H9 (cell line): ENCODE measurements around the gene YAP1. TPM values are rescaled to one million over a fixed set of nuclear protein-coding genes. Genes with fewer than 3 reads are reported as not detected.

Experiments
- DNase-seq: peaks from one replicate; pipeline ENCODE4 v3.0.0-alpha.2; 2017
- H2AFZ ChIP-seq: one replicate; pipeline ENCODE4 v1.6.1; 2013; ENCODE audit warnings: mild to moderate bottlenecking, low read length, control low read depth, moderate library complexity
- H2AK5ac ChIP-seq: 2 replicates; pipeline ENCODE4 v1.6.1; 2013; ENCODE audit warnings: low read length, control low read depth, mixed read lengths; ENCODE audit not compliant: insufficient read length
- H2BK120ac ChIP-seq: one replicate; pipeline ENCODE4 v1.6.1; 2013; ENCODE audit warnings: low read depth, mild to moderate bottlenecking, low read length, control low read depth, inconsistent platforms; ENCODE audit not compliant: poor library complexity, severe bottlenecking
- H2BK12ac ChIP-seq: 2 replicates; pipeline ENCODE4 v1.6.1; 2013; ENCODE audit warnings: low read length, control low read depth, mixed read lengths, low read depth; ENCODE audit not compliant: insufficient read length
- H2BK15ac ChIP-seq: 2 replicates; pipeline ENCODE4 v1.6.1; 2013; ENCODE audit warnings: low read depth, low read length, control low read depth
- H2BK20ac ChIP-seq: one replicate; pipeline ENCODE4 v1.6.1; 2013; ENCODE audit warnings: low read depth, mild to moderate bottlenecking, low read length, control low read depth, inconsistent platforms; ENCODE audit not compliant: poor library complexity, severe bottlenecking
- H2BK5ac ChIP-seq: 2 replicates; pipeline ENCODE4 v1.6.1; 2013; ENCODE audit warnings: low read length, control low read depth, mixed read lengths; ENCODE audit not compliant: insufficient read length
- H3K14ac ChIP-seq: 2 replicates; pipeline ENCODE4 v1.6.1; 2013; ENCODE audit warnings: low read length, control low read depth; ENCODE audit not compliant: insufficient read depth
- H3K18ac ChIP-seq: 2 replicates; pipeline ENCODE4 v1.6.1; 2013; ENCODE audit warnings: low read depth, mild to moderate bottlenecking, mixed read lengths, low read length, control low read depth; ENCODE audit not compliant: insufficient read length
- H3K23ac ChIP-seq: 2 replicates; pipeline ENCODE4 v1.6.1; 2013; ENCODE audit warnings: low read length, control low read depth, mixed read lengths, low read depth; ENCODE audit not compliant: insufficient read length
- H3K23me2 ChIP-seq: 2 replicates; pipeline ENCODE4 v1.6.1; 2013; ENCODE audit warnings: low read depth, mild to moderate bottlenecking, mixed read lengths, low read length, control low read depth; ENCODE audit not compliant: insufficient read length, poor library complexity, severe bottlenecking
- H3K27ac ChIP-seq: 2 replicates; pipeline ENCODE4 v1.5.1; 2013; ENCODE audit warnings: low read length, control low read depth, mixed read lengths, low read depth; ENCODE audit not compliant: insufficient read length
- H3K27me3 ChIP-seq: 2 replicates; pipeline ENCODE4 v1.6.1; 2013; ENCODE audit warnings: low read length, control low read depth, inconsistent platforms; ENCODE audit not compliant: insufficient read depth
- H3K4ac ChIP-seq: 2 replicates; pipeline ENCODE4 v1.6.1; 2013; ENCODE audit warnings: low read depth, mild to moderate bottlenecking, control low read depth, inconsistent platforms, low read length, moderate library complexity
- H3K4me1 ChIP-seq: 2 replicates; pipeline ENCODE4 v1.6.1; 2013; ENCODE audit warnings: low read length, control low read depth, inconsistent platforms; ENCODE audit not compliant: insufficient read depth
- H3K4me2 ChIP-seq: 2 replicates; pipeline ENCODE4 v1.6.1; 2013; ENCODE audit warnings: low read length, control low read depth, mixed read lengths; ENCODE audit not compliant: insufficient read length, insufficient read depth
- H3K56ac ChIP-seq: 2 replicates; pipeline ENCODE4 v1.6.1; 2013; ENCODE audit warnings: low read depth, mild to moderate bottlenecking, mixed read lengths, low read length, control low read depth; ENCODE audit not compliant: insufficient read length
- H3K79me1 ChIP-seq: 2 replicates; pipeline ENCODE4 v1.6.1; 2013; ENCODE audit warnings: low read depth, mild to moderate bottlenecking, moderate library complexity, low read length, control low read depth, inconsistent platforms; ENCODE audit not compliant: insufficient read depth, poor library complexity, severe bottlenecking
- H3K79me2 ChIP-seq: 2 replicates; pipeline ENCODE4 v1.6.1; 2013; ENCODE audit warnings: low read length, control low read depth, inconsistent platforms; ENCODE audit not compliant: insufficient read depth
- H3K9ac ChIP-seq: 2 replicates; pipeline ENCODE4 v1.6.1; 2013; ENCODE audit warnings: low read length, control low read depth, mixed read lengths; ENCODE audit not compliant: insufficient read length; ENCODE audit errors: extremely low read depth
- H3K9me3 ChIP-seq: one replicate; pipeline ENCODE4 v1.6.1; 2013; ENCODE audit warnings: low read depth, low read length, inconsistent platforms; ENCODE audit not compliant: control insufficient read depth
- H3T11ph ChIP-seq: one replicate; pipeline ENCODE4 v1.6.1; 2013; ENCODE audit warnings: mild to moderate bottlenecking, low read length, control low read depth, inconsistent platforms
- H4K20me1 ChIP-seq: one replicate; pipeline ENCODE4 v1.6.1; 2013; ENCODE audit not compliant: control insufficient read depth, insufficient read length, insufficient read depth
- H4K5ac ChIP-seq: 2 replicates; pipeline ENCODE4 v1.6.1; 2013; ENCODE audit warnings: low read depth, mild to moderate bottlenecking, mixed read lengths, low read length, control low read depth; ENCODE audit not compliant: insufficient read length
- H4K8ac ChIP-seq: replicated peaks from 2 replicates; pipeline ENCODE4 v1.6.1; 2013; ENCODE audit warnings: low read length, control low read depth, mixed read lengths, low read depth; ENCODE audit not compliant: insufficient read length
- H4K91ac ChIP-seq: 2 replicates; pipeline ENCODE4 v1.6.1; 2013; ENCODE audit warnings: low read depth, mild to moderate bottlenecking, moderate library complexity, mixed read lengths, low read length, control low read depth; ENCODE audit not compliant: insufficient read length
- H3K27ac Mint-ChIP-seq, 3 experiments: 2 replicates in 2 of 3; 3 replicates in 1 of 3; pipeline ENCODE4 v1.8.0; 2020 to 2021; ENCODE audit warnings: mixed read lengths in 3 of 3, mild to moderate bottlenecking in 1 of 3, moderate library complexity in 1 of 3
- H3K27me3 Mint-ChIP-seq: 2 replicates; pipeline ENCODE4 v1.8.0; 2021; ENCODE audit warnings: low read depth, mild to moderate bottlenecking, moderate library complexity, mixed read lengths
- H3K36me3 Mint-ChIP-seq, 3 experiments: 2 replicates in 2 of 3; 3 replicates in 1 of 3; pipeline ENCODE4 v1.8.0; 2020 to 2021; ENCODE audit warnings: low read depth in 3 of 3, mixed read lengths in 3 of 3; ENCODE audit not compliant: insufficient read depth in 1 of 3
- H3K4me1 Mint-ChIP-seq, 2 experiments: 2 replicates each; pipeline ENCODE4 v1.8.0; 2020; ENCODE audit warnings: mixed read lengths in 2 of 2
- H3K4me3 Mint-ChIP-seq, 2 experiments: 2 replicates in 1 of 2; 3 replicates in 1 of 2; pipeline ENCODE4 v1.8.0; 2020 to 2021; ENCODE audit warnings: mild to moderate bottlenecking in 2 of 2, mixed read lengths in 2 of 2, moderate library complexity in 1 of 2
- H3K9me3 Mint-ChIP-seq, 2 experiments: 2 replicates in 1 of 2; 3 replicates in 1 of 2; pipeline ENCODE4 v1.8.0; 2020; ENCODE audit warnings: mild to moderate bottlenecking in 2 of 2, mixed read lengths in 2 of 2, moderate library complexity in 1 of 2
- CTCF ChIP-seq: fragments of 200-600 bp; sonication (generic); conservative IDR thresholded peaks from 3 replicates; pipeline ENCODE4 v1.8.0; 2021; ENCODE audit warnings: antibody characterized with exemption, mild to moderate bottlenecking
- WGBS: extraction: QIAGEN DNeasy Blood & Tissue Kit; methylation state at CpG from one replicate; pipeline ENCODE4 v1.1.7; 2013; ENCODE audit warnings: missing lambda C conversion rate, low lambda C conversion rate, mixed read lengths; ENCODE audit not compliant: insufficient read length; ENCODE audit errors: extremely low coverage; 5-methylcytosine and 5-hydroxymethylcytosine counted together
- total RNA-seq: library from RNA; stranded (reverse); gene quantifications from 2 replicates; pipeline ENCODE4 v1.2.1, GENCODE V29; 2021

YAP1 gene
- total RNA-seq, 1 experiment from 2014 or later: 124 TPM

GRCh38 chr11:102118937-102119336, 8.7 kb downstream of the YAP1 start:
- H3K4me2 ChIP-seq: peak overlapping the region; percentile 32
- no peak overlapping the region for H4K91ac ChIP-seq
- peaks cover 20% of the 10 kb centered on the region; the same call in 1 of the 2 replicates for H3K79me2 ChIP-seq
- H3K9me3 ChIP-seq: no peaks in the 10 kb centered on the region
- peak overlapping the region; percentile 31 to 74; a peak in 3 of 5 replicates for H3K4me3 Mint-ChIP-seq
- no peaks in the 10 kb centered on the region for H4K20me1 ChIP-seq
- H3K23ac ChIP-seq: no peak overlapping the region
- H3K9me3 Mint-ChIP-seq: peaks cover 12% of the 10 kb centered on the region in 2 experiments
- H3K79me1 ChIP-seq: peaks cover 6% of the 10 kb centered on the region
- no peak overlapping the region for H2AK5ac ChIP-seq
- peak overlapping the region in 2 of 3 experiments; percentile 3 to 81; a peak in 1 of 7 replicates for H3K27ac Mint-ChIP-seq
- TF ChIP-seq CTCF: no peak
- no peak overlapping the region for H3T11ph ChIP-seq
- H2BK12ac ChIP-seq: no peak overlapping the region
- no peak overlapping the region for H3K27ac ChIP-seq
- H2BK120ac ChIP-seq: no peak overlapping the region
- H3K14ac ChIP-seq: no peak overlapping the region
- no peaks in the 10 kb centered on the region for H3K23me2 ChIP-seq
- no peak overlapping the region for H3K4ac ChIP-seq
- no peak overlapping the region for H4K8ac ChIP-seq
- no peak overlapping the region for H2BK5ac ChIP-seq
- DNase-seq: no peak
- no peak overlapping the region for H2BK15ac ChIP-seq
- H3K4me1 ChIP-seq: peaks cover 9% of the 10 kb centered on the region
- H3K36me3 Mint-ChIP-seq: peaks cover 19 to 40% (median 38%) of the 10 kb centered on the region in 3 experiments
- no CpG with 5 or more reads among the region's 3 CpGs for WGBS
- H3K9ac ChIP-seq: no peak overlapping the region
- H4K5ac ChIP-seq: no peak overlapping the region
- no peak overlapping the region for H2AFZ ChIP-seq
- H3K56ac ChIP-seq: no peak overlapping the region
- no peaks in the 10 kb centered on the region for H3K27me3 ChIP-seq
- no peaks in the 10 kb centered on the region; the same call in 1 of the 2 replicates for H3K27me3 Mint-ChIP-seq
- H3K18ac ChIP-seq: no peak overlapping the region
- peaks cover 68 to 72% of the 10 kb centered on the region in 2 experiments for H3K4me1 Mint-ChIP-seq
- H2BK20ac ChIP-seq: no peak overlapping the region
